Stimulated activated CD4-positive, alpha-beta T cell treated with anti-CD3 and anti-CD28 coated beads, Interleukin-15, amount 100 ng/mL, for 24 hours (primary cell): ENCODE data around the gene HEXB.

Source experiments
- DNase-seq: peaks from one replicate; pipeline ENCODE4 v3.0.0-alpha.2; 2020

Gene HEXB

DNA sequence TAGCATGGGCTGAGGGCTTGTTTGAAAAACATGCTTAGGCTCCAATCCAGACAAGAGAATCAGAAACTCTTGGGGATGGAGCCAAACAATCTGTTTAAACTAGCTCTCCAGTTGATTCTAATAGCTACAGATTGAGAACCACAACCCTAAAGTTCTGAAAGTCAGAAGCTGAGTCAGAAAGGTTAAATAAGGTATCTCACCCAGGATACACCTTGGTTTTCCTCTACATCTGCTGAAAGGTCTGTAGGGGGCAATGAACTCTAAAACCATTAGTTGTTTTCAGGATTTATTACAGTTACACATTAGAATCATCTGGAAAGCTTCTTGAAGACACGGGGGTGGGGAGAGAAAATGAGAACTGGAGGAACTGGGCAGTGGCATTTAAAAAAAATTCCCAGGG, 76.2 kb downstream of the HEXB start:
- DNase-seq, result no peak

- peak; percentile 32 for DNase-seq
Observed at GRCh38 chr5:74762599-74762998, 77.6 kb downstream of the HEXB start.

GRCh38 chr5:74763504-74763903, 78.5 kb downstream of the HEXB start:
- DNase-seq, result no peak

DNA sequence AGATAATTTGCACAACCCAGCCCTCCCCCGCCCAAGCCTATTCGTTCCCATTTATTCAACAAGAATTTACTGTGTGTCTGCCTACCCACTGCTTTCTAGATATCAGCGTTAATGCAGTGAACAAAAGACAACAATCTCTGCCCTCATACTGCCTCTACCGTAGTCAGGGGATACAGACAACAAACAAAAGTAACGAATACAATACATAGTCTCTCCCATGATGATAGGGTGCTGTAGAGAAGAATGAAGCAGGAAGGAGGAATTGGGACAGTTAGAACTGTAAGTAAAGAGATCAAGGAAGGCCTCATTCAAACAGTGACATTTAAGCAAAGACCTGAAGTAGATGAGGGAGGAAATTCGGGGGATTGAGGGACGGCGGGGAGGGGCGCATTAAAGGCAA, 80.2 kb downstream of the HEXB start:
- DNase-seq, result no peak

GRCh38 chr5:74765929-74766328, 80.9 kb downstream of the HEXB start:
- DNase-seq, result no peak

- DNase-seq, result peak; percentile 8
Observed at GRCh38 chr5:74766418-74766848, 81.4 kb downstream of the HEXB start.

GRCh38 chr5:74766849-74767578, 82.0 kb downstream of the HEXB start, which contains the start of the genes GFM2 and NSA2:
Gene GFM2 (minus strand): TSS chr5:74767117. CDS start chr5:74763742, 3,375 bp downstream.
Gene NSA2 (plus strand): TSS chr5:74767249. CDS start chr5:74767361, 112 bp downstream.
- DNase-seq, result peak; percentile 93

DNA sequence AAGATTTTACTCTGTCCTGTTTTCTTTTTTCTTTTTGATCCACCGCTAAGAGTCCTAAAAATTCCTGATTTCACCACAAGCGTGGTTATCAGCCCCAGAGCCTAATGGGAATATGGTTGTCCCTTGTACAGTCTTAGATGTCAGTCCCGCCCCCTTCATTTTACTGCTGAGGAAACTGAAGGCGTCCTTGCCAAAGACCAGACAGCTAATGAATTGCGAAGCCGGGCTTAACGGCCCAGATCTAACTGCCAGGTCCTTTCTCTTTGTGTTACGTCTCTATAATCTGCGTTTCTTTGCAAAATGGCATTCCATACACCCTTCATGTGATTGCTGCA, 82.5 kb downstream of the HEXB start:
- no peak for DNase-seq
